Muscle of back (tissue), 10 donors: Measurements from ENCODE around the gene HIPK2. TPM values are rescaled to one million over a fixed set of nuclear protein-coding genes. Genes with fewer than 3 reads are reported as not detected.

Source experiments
- polyA plus RNA-seq, 10 donors: library from polyadenylated mRNA; unstranded; fragments of 120-200 nt; gene quantifications; one replicate each; pipeline ENCODE4 v1.2.1, GENCODE V29; 2013; ENCODE audit not compliant: insufficient read length in 10 of 10

The HIPK2 gene
- polyA plus RNA-seq, 10 donors, result 8.2 to 13.3 (median 11.9) TPM

Other genes starting within 250 kb of the HIPK2 start
- gene TBXAS1, start 51.3 kb upstream of the HIPK2 start, polyA plus RNA-seq, result 1 to 10 TPM; 2.9 to 4.3 (median 3.3) TPM